ENCODE results near the gene CRELD2. TPM values are rescaled to one million over a fixed set of nuclear protein-coding genes. Genes with fewer than 3 reads are reported as not detected.
A peak's percentile ranks its signal among the peaks of the same experiment; 100 is the strongest.

CRELD2 gene
- total RNA-seq, 2 experiments from 2014 or later, result 21.2 to 23.3 TPM

DNA sequence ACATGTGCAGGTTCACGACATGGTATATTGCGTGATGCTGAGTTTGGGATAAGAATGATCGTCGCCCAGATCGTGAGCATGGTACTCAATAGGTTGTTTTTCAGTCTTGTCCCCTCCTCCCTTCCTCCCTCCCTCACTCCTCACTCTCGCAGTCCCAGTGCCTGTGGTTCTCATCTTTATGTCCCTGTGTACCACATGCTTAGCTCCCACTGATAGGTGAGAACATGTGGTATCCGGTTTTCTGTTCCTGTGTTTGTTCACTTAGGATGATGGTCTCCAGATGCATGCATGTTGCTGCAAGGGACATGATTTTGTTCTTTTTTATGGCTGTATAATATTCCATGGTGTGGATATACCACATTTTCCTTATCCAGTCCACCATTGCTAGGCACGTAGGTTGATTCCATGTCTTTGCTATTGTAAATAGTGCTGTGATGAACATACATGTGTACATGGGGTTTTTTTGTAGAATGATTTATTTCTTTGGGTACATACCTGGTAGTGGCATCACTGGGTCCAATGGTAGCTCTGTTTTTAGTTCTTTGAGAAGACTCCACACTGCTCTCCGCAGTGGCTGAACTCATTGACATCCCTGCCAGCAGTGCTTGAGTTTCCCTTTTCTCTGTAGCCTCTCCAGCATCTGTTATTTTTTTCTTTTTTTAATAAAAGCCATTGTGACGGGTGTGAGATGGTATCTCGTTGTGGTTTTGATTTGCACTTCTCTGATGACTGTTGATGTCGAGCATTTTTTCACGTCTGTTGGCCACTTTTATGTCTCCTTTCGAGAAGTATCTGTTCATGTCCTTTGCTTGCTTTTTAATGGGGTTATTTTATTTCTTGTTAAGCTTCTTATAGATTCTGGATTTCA is 48.4 kb upstream of the CRELD2 start:
- Histone ChIP-seq H3K4me1 (ENCODE audit: insufficient read depth, low read length) (peaks cover 54% of the 10 kb centered on the region), H3K36me3 (ENCODE audit: insufficient read depth, low read length) (no peaks in the 10 kb centered on the region), H3K27me3 (ENCODE audit: control insufficient read depth in 1 of 2, insufficient read depth in 2 of 2, low read length in 2 of 2) (no peaks in the 10 kb centered on the region), H3K27ac (ENCODE audit: low read depth in 1 of 2, low read length in 2 of 2) (peak overlapping the region in 1 of 2 donors; percentile 0), H3K4me3 (ENCODE audit: low read length) (no peak overlapping the region), H3K9me3 (ENCODE audit: control insufficient read depth in 1 of 2, insufficient read depth in 1 of 2, low read length in 2 of 2) (peaks cover 16% of the 10 kb centered on the region in 2 experiments)
- H3K27me3 Mint-ChIP-seq, result no peaks in the 10 kb centered on the region
- peaks cover 73% of the 10 kb centered on the region for H3K36me3 Mint-ChIP-seq (ENCODE audit: low read depth)
- ChIA-PET CTCF (interaction anchor here (0.8 kb wide), 1 partner anchor 15 kb away, joined by 4 read pairs; no protein-coding TSS in a partner anchor), POLR2A (interaction anchor here (1.1 to 2.4 kb wide), 2 partner anchors 15 to 40 kb away, joined by 6 to 12 read pairs; no protein-coding TSS in a partner anchor)
- DNase-seq, result peak in 5 of 14 experiments; percentile 26 to 85 (median 77)
- TF ChIP-seq, protein P1, sequence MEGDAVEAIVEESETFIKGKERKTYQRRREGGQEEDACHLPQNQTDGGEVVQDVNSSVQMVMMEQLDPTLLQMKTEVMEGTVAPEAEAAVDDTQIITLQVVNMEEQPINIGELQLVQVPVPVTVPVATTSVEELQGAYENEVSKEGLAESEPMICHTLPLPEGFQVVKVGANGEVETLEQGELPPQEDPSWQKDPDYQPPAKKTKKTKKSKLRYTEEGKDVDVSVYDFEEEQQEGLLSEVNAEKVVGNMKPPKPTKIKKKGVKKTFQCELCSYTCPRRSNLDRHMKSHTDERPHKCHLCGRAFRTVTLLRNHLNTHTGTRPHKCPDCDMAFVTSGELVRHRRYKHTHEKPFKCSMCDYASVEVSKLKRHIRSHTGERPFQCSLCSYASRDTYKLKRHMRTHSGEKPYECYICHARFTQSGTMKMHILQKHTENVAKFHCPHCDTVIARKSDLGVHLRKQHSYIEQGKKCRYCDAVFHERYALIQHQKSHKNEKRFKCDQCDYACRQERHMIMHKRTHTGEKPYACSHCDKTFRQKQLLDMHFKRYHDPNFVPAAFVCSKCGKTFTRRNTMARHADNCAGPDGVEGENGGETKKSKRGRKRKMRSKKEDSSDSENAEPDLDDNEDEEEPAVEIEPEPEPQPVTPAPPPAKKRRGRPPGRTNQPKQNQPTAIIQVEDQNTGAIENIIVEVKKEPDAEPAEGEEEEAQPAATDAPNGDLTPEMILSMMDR (IDR thresholded peaks at IDR 0.05), result no peak
- peak overlapping the region; percentile 67 for H3K4me3 Mint-ChIP-seq
- H3K27ac Mint-ChIP-seq, result peak overlapping the region; percentile 80
- ATAC-seq (ENCODE audit: poor library complexity), result peak; percentile 83
- intact Hi-C loops (cut with DNase I, micrococcal nuclease), result loop anchor here in 1 of 2 experiments (1.0 to 2.0 kb wide), 2 partner anchors 15 to 31 kb away; no protein-coding TSS in a partner anchor
- H3K4me1 Mint-ChIP-seq (ENCODE audit: low read depth), result peaks cover 72% of the 10 kb centered on the region
- peaks cover 5% of the 10 kb centered on the region for H3K9me3 Mint-ChIP-seq

DNA sequence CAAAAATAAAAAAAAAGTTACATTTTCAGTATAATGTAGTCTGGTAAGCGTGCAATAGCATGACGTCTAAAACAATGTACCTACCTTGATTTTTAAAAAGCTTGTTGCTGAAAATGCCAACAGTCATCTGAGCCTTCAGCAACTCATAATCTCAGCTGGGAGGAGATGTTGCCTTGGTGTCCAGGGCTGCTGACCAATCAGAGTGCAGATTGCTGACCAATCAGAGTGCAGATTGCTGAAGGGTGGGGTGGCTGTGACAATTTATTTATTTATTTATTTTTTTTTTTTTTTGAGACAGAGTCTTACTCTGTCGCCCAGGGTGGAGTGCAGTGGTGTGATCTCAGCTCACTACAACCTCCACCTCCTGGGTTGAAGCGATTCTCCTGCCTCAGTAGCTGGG is 47.0 kb upstream of the CRELD2 start:
- Histone ChIP-seq H3K36me3 (ENCODE audit: insufficient read depth, low read length) (no peaks in the 10 kb centered on the region), H3K4me3 (ENCODE audit: low read length) (no peak overlapping the region), H3K27me3 (ENCODE audit: control insufficient read depth in 1 of 2, insufficient read depth in 2 of 2, low read length in 2 of 2) (no peaks in the 10 kb centered on the region), H3K4me1 (ENCODE audit: insufficient read depth, low read length) (peaks cover 54% of the 10 kb centered on the region), H3K9me3 (ENCODE audit: control insufficient read depth in 1 of 2, insufficient read depth in 1 of 2, low read length in 2 of 2) (peaks cover 5 to 7% of the 10 kb centered on the region in 2 experiments), H3K27ac (ENCODE audit: low read depth in 1 of 2, low read length in 2 of 2) (no peak overlapping the region)
- no peak overlapping the region for H3K4me3 Mint-ChIP-seq
- TF ChIP-seq, protein P1 (IDR thresholded peaks at IDR 0.05), result no peak
- no peak overlapping the region for H3K27ac Mint-ChIP-seq
- POLR2A ChIA-PET, result interaction anchor here (1.1 kb wide), 1 partner anchor 41 kb away, joined by 6 read pairs; no protein-coding TSS in a partner anchor
- no peak for ATAC-seq (ENCODE audit: poor library complexity)
- peaks cover 5% of the 10 kb centered on the region for H3K9me3 Mint-ChIP-seq
- H3K4me1 Mint-ChIP-seq (ENCODE audit: low read depth), result peaks cover 67% of the 10 kb centered on the region
- H3K36me3 Mint-ChIP-seq (ENCODE audit: low read depth), result peaks cover 71% of the 10 kb centered on the region
- CTCF ChIA-PET, result no interaction called here
- DNase-seq, result no peak
- intact Hi-C loops (cut with DNase I, micrococcal nuclease), result loop anchor here in 1 of 2 experiments (2.0 kb wide), 1 partner anchor 17 kb away; no protein-coding TSS in a partner anchor
- H3K27me3 Mint-ChIP-seq, result no peaks in the 10 kb centered on the region

DNA sequence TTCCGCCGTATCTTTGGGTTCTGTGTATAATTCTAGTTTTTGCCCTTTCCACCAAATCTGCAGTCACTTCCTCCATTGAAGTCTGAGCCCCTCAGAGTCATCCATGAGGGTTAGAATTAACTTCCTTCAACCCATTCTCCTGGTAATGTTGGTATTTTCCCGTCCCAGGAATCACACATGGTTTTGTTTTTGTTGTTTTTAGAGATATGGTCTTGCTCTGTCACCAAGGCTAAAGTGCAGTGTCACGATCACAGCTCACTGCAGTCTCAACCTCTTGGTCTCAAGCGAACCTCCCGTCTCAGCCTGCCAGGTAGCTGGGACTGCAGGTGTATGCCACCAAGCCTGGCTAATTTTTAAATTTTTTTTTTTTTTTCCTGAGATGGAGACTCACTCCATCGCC is 46.1 kb upstream of the CRELD2 start:
- Mint-ChIP-seq H3K4me3 (no peak overlapping the region), H3K27ac (peak overlapping the region; percentile 19), H3K4me1 (ENCODE audit: low read depth) (peaks cover 63% of the 10 kb centered on the region), H3K36me3 (ENCODE audit: low read depth) (peaks cover 66% of the 10 kb centered on the region), H3K27me3 (no peaks in the 10 kb centered on the region), H3K9me3 (peaks cover 5% of the 10 kb centered on the region)
- intact Hi-C loops (cut with DNase I, micrococcal nuclease), result no loop called here
- no peaks in the 10 kb centered on the region for H3K36me3 ChIP-seq (ENCODE audit: insufficient read depth, low read length)
- peaks cover 46% of the 10 kb centered on the region for H3K4me1 ChIP-seq (ENCODE audit: insufficient read depth, low read length)
- no peak for DNase-seq
- no peaks in the 10 kb centered on the region for H3K27me3 ChIP-seq (ENCODE audit: control insufficient read depth in 1 of 2, insufficient read depth in 2 of 2, low read length in 2 of 2)
- TF ChIP-seq, protein P1 (IDR thresholded peaks at IDR 0.05), result no peak
- no peak overlapping the region for H3K27ac ChIP-seq (ENCODE audit: low read depth in 1 of 2, low read length in 2 of 2)
- POLR2A ChIA-PET, result interaction anchor here (1.3 kb wide), 1 partner anchor 9 kb away, joined by 3 read pairs; no protein-coding TSS in a partner anchor
- ATAC-seq (ENCODE audit: poor library complexity), result no peak
- CTCF ChIA-PET, result no interaction called here
- H3K9me3 ChIP-seq (ENCODE audit: control insufficient read depth in 1 of 2, insufficient read depth in 1 of 2, low read length in 2 of 2), result peaks cover 3 to 4% of the 10 kb centered on the region in 2 experiments
- no peak overlapping the region for H3K4me3 ChIP-seq (ENCODE audit: low read length)

All from CD4-positive, alpha-beta T cell (primary cell).